K562 (cell line): ENCODE results near the gene RSRC1. TPM values are rescaled to one million over a fixed set of nuclear protein-coding genes. Genes with fewer than 3 reads are reported as not detected.

Experiments used
- KLF1 ChIP-seq: fragments of 450-650 bp; IDR thresholded peaks from 2 replicates; pipeline ENCODE4 v1.6.1; 2016; ENCODE audit warnings: missing genetic modification characterization, missing compliant biosample characterization
- NONO ChIP-seq, 2 experiments: fragments of 200-400 bp in 1 of 2; fragments of 450-650 bp in 1 of 2; formaldehyde crosslinking in 1 of 2; IDR thresholded peaks; 2 replicates each; pipeline ENCODE4 v1.6.1; 2017; ENCODE audit warnings: low read depth in 2 of 2, mild to moderate bottlenecking in 2 of 2, moderate library complexity in 2 of 2, low read length in 1 of 2
- RCOR1 ChIP-seq, 2 experiments: IDR thresholded peaks; 2 replicates each; pipeline ENCODE4 v1.6.1; 2012; ENCODE audit warnings: low read depth in 2 of 2, low read length in 2 of 2, borderline replicate concordance in 1 of 2, improper control_type of control experiment in 1 of 2
- SMAD4 ChIP-seq: fragments of 250-450 bp; sonication (Bioruptor Pico); conservative IDR thresholded peaks from 2 replicates; pipeline ENCODE4 v1.8.0; 2021; ENCODE audit warnings: inconsistent platforms, mild to moderate bottlenecking, moderate library complexity
- TAF1 ChIP-seq: IDR thresholded peaks from 2 replicates; pipeline ENCODE4 v1.6.1; 2011; ENCODE audit warnings: mild to moderate bottlenecking, low read length, moderate library complexity; ENCODE audit not compliant: insufficient read depth, control insufficient read depth, severe bottlenecking; ENCODE audit errors: extremely low read depth
- YY1 ChIP-seq, 3 experiments: IDR thresholded peaks; 2 replicates each; pipeline ENCODE4 v1.6.1; 2011; ENCODE audit warnings: low read length in 2 of 3, mild to moderate bottlenecking in 2 of 3, moderate library complexity in 2 of 3, borderline replicate concordance in 1 of 3, control low read depth in 1 of 3, low read depth in 1 of 3; ENCODE audit not compliant: insufficient read depth in 3 of 3, insufficient replicate concordance in 2 of 3, control insufficient read depth in 1 of 3, insufficient read length in 1 of 3; ENCODE audit errors: extremely low read depth in 1 of 3
- ZNF282 ChIP-seq: sonication (generic); formaldehyde crosslinking; IDR thresholded peaks from 2 replicates; pipeline ENCODE4 v1.8.1; 2023; ENCODE audit warnings: missing genetic modification reagents
- polyA plus RNA-seq, 8 experiments: library from polyadenylated mRNA; depleted of rRNA in 4 of 8; stranded (reverse) in 5 of 8; unstranded in 3 of 8; fragments of >200 nt; fragmentation: Nextera tagmentation in 2 of 8; fragmentation: Illumina TruSeq in 1 of 8; extraction: Ambion mirVana in 2 of 8; extraction: Trizol in 1 of 8; gene quantifications; 2 replicates each; pipeline versions ENCODE4 v1.2.1 to v1.2.3, GENCODE V29; 2011 to 2014; ENCODE audit warnings: inconsistent platforms in 1 of 8, missing spikeins in 1 of 8
- total RNA-seq, 7 experiments: library from RNA; depleted of rRNA in 6 of 7; stranded (reverse); fragments of >200 nt in 6 of 7; fragmentation: Illumina TruSeq in 2 of 7; extraction: Trizol in 2 of 7; gene quantifications; 2 replicates each; pipeline versions ENCODE4 v1.2.1 to v1.2.3, GENCODE V29; 2011 to 2021; ENCODE audit warnings: low replicate concordance in 1 of 7
- TF ChIP-seq, protein P1 (sequence below), 2 experiments: fragments of 450-650 bp in 1 of 2; sonication (generic) in 1 of 2; formaldehyde crosslinking in 1 of 2; IDR thresholded peaks; 2 replicates each; pipeline versions ENCODE4 v1.7.1 to v1.9.0; 2016 to 2022; ENCODE audit warnings: inconsistent platforms in 1 of 2, mild to moderate bottlenecking in 1 of 2, missing genetic modification reagents in 1 of 2
- TF ChIP-seq, protein P2 (sequence below): IDR thresholded peaks from 2 replicates; pipeline ENCODE4 v1.6.1; 2016; ENCODE audit warnings: missing genetic modification characterization, missing compliant biosample characterization

The RSRC1 gene
- total and polyA plus RNA-seq, 9 of the 15 experiments (the other 6 are each of a cell fraction or from before 2014, with no cell fraction given), result 19.3 to 128 (median 75.5) TPM

GRCh38 chr3:158105710-158106253 lies 4.1 kb upstream of the RSRC1 start (continued):
- TF ChIP-seq, protein P1, sequence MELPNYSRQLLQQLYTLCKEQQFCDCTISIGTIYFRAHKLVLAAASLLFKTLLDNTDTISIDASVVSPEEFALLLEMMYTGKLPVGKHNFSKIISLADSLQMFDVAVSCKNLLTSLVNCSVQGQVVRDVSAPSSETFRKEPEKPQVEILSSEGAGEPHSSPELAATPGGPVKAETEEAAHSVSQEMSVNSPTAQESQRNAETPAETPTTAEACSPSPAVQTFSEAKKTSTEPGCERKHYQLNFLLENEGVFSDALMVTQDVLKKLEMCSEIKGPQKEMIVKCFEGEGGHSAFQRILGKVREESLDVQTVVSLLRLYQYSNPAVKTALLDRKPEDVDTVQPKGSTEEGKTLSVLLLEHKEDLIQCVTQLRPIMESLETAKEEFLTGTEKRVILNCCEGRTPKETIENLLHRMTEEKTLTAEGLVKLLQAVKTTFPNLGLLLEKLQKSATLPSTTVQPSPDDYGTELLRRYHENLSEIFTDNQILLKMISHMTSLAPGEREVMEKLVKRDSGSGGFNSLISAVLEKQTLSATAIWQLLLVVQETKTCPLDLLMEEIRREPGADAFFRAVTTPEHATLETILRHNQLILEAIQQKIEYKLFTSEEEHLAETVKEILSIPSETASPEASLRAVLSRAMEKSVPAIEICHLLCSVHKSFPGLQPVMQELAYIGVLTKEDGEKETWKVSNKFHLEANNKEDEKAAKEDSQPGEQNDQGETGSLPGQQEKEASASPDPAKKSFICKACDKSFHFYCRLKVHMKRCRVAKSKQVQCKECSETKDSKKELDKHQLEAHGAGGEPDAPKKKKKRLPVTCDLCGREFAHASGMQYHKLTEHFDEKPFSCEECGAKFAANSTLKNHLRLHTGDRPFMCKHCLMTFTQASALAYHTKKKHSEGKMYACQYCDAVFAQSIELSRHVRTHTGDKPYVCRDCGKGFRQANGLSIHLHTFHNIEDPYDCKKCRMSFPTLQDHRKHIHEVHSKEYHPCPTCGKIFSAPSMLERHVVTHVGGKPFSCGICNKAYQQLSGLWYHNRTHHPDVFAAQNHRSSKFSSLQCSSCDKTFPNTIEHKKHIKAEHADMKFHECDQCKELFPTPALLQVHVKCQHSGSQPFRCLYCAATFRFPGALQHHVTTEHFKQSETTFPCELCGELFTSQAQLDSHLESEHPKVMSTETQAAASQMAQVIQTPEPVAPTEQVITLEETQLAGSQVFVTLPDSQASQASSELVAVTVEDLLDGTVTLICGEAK (IDR thresholded peaks at IDR 0.05), result peak; percentile 39; the same call in 1 of the 2 replicates
- TF ChIP-seq, protein P1 (CRISPR knock-in tag; IDR thresholded peaks at IDR 0.05), result no peak
- TF ChIP-seq TAF1 (peak; percentile 47), KLF1 (0 out of 2 replicates have a peak, but pooled peaks have one; percentile 25), YY1 (IDR thresholded peaks at IDR 0.05; ENCODE audit: borderline replicate concordance in 1 of 3, control insufficient read depth in 1 of 3, extremely low read depth in 1 of 3, insufficient read depth in 3 of 3, insufficient read length in 1 of 3, insufficient replicate concordance in 2 of 3, low read depth in 1 of 3, low read length in 2 of 3) (peak in 2 of 3 experiments; percentile 39 to 68), RCOR1 (IDR thresholded peaks at IDR 0.05; ENCODE audit: borderline replicate concordance in 1 of 2, low read depth in 2 of 2, low read length in 2 of 2) (peak in 1 of 2 experiments; percentile 33; a peak in 1 of 4 replicates), ZNF282 (CRISPR knock-in tag) (no peak), NONO (IDR thresholded peaks at IDR 0.05; ENCODE audit: low read depth in 2 of 2, low read length in 1 of 2) (peak in 1 of 2 experiments; percentile 92; a peak in 2 of 4 replicates), SMAD4 (CRISPR knock-in tag) (peak; percentile 66)
- TF ChIP-seq, protein P2, sequence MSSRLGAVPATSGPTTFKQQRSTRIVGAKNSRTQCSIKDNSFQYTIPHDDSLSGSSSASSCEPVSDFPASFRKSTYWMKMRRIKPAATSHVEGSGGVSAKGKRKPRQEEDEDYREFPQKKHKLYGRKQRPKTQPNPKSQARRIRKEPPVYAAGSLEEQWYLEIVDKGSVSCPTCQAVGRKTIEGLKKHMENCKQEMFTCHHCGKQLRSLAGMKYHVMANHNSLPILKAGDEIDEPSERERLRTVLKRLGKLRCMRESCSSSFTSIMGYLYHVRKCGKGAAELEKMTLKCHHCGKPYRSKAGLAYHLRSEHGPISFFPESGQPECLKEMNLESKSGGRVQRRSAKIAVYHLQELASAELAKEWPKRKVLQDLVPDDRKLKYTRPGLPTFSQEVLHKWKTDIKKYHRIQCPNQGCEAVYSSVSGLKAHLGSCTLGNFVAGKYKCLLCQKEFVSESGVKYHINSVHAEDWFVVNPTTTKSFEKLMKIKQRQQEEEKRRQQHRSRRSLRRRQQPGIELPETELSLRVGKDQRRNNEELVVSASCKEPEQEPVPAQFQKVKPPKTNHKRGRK (tag), result peak; percentile 99; the same call in 1 of the 2 replicates
